LNCaP clone FGC (cell line): ENCODE measurements around the gene EZR.

Experiments used
- DNase-seq: peaks from one replicate; pipeline ENCODE4 v3.0.0-alpha.2; 2011; ENCODE audit warnings: low read depth
- H3K4me3 ChIP-seq: 2 replicates; pipeline ENCODE4 v1.5.1; 2011; ENCODE audit warnings: mild to moderate bottlenecking, low read depth, low read length, control low read depth
- TF ChIP-seq, protein P1 (sequence below): IDR thresholded peaks from 2 replicates; pipeline ENCODE4 v1.5.1; 2012; ENCODE audit warnings: mild to moderate bottlenecking; ENCODE audit not compliant: control insufficient read depth, insufficient read depth; ENCODE audit errors: extremely low read depth

The EZR gene

DNA sequence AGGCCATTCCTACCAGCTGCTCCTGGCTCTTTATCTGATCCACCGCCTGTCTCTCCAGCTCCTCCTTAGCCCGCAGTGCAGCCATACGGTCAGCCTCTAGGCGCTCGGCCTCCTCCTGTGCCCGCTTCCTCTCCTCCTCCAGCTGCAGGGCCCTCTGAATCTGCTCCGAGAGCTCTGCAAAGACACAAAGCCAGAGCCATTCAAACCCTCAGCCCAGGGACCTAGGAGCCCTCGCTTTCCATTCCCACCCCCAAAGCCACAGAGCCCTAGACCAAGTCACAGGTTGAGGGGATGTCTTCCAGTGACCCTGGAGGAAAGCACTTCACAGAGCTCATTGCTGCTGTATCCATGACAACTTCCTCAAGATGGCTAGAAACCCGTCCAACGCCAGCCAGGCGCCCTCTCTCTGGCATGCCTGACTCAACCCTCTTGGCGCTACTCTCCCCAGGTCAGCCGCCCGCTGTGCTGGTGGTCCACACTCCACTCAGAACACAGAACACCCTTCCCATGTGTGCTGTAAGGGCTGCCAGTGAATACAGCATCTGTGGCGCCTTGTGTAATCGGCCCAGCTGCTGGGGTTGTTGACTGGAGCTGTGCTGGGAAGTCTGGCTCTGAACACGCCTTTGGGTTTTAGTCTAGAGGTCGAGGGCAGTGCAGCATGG, 49.3 kb downstream of the EZR start:
- TF ChIP-seq, protein P1, sequence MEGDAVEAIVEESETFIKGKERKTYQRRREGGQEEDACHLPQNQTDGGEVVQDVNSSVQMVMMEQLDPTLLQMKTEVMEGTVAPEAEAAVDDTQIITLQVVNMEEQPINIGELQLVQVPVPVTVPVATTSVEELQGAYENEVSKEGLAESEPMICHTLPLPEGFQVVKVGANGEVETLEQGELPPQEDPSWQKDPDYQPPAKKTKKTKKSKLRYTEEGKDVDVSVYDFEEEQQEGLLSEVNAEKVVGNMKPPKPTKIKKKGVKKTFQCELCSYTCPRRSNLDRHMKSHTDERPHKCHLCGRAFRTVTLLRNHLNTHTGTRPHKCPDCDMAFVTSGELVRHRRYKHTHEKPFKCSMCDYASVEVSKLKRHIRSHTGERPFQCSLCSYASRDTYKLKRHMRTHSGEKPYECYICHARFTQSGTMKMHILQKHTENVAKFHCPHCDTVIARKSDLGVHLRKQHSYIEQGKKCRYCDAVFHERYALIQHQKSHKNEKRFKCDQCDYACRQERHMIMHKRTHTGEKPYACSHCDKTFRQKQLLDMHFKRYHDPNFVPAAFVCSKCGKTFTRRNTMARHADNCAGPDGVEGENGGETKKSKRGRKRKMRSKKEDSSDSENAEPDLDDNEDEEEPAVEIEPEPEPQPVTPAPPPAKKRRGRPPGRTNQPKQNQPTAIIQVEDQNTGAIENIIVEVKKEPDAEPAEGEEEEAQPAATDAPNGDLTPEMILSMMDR: no peak
- DNase-seq: no peak
- H3K4me3 ChIP-seq: no peak overlapping the region

DNA sequence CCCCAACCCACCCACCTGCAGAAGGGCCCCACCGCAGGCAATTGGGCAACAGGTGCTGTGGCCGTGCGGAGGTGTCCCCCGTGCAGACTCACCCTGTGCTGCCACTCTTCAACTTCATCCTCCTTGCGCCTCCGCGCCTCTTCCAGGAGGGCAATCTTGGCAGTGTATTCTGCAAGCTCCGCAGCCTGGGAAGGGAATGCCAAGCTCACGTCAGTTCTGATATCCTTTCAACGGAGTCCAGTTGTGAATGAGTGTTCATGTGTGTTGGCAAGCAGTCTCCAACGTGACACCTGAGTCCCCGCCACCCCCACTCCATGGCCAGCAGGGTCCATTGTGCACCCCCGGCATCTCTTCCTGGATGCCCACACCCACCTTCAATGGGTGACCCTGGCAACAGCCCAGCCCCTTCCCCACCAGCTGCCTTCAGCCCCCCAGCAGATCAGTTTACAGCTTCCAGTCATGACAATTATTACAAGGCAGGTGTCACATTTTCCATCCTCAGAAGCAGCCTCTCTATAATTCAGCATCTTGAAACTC, 49.9 kb downstream of the EZR start:
- TF ChIP-seq, protein P1: no peak
- no peak for DNase-seq
- H3K4me3 ChIP-seq: no peak overlapping the region

GRCh38 chr6:158768436-158768835, 50.7 kb downstream of the EZR start:
- TF ChIP-seq, protein P1: no peak
- H3K4me3 ChIP-seq: no peak overlapping the region
- no peak for DNase-seq

GRCh38 chr6:158767709-158768108, 51.5 kb downstream of the EZR start:
- H3K4me3 ChIP-seq: no peak overlapping the region
- no peak for DNase-seq
- TF ChIP-seq, protein P1: no peak

DNA sequence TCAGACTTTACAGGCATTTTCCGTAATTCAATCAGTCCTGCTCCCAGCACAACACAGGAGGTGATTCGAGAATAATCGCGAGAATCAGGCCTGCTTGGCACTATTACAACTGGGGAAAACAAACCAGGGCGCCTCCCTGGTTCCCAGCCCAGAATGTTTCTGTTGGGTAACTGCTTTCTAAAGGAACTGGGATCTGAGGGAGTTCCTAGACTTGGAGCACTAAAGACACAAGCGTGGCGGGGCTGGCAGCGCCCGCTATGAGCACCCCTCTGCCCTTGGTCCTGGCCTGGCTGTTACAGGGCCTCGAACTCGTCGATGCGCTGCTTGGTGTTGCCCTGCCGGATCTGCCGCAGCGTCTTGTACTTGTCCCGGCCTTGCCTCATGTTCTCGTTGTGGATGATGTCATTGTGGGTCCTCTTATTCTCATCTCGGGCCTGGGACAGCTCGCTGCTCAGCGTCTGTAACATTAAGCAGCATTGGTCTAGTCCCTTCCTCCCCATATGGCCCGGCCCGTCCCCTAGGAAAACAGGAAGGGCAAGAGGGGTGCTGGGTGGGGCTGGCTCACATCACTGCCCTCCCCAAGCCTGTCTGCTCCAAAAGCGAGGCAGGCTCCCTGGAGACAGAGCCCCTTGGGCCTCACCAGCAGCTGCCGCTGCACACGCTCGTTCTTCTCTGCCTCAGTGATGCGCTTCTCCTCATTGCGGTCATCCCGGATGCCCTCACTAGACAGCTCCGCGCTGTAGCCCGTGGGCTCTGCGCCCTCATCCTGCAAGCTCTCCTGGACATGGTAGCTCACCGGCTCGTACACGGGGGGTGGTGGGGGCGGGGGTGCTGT, 52.3 kb downstream of the EZR start:
- TF ChIP-seq, protein P1: no peak
- DNase-seq: no peak
- no peak overlapping the region for H3K4me3 ChIP-seq

DNA sequence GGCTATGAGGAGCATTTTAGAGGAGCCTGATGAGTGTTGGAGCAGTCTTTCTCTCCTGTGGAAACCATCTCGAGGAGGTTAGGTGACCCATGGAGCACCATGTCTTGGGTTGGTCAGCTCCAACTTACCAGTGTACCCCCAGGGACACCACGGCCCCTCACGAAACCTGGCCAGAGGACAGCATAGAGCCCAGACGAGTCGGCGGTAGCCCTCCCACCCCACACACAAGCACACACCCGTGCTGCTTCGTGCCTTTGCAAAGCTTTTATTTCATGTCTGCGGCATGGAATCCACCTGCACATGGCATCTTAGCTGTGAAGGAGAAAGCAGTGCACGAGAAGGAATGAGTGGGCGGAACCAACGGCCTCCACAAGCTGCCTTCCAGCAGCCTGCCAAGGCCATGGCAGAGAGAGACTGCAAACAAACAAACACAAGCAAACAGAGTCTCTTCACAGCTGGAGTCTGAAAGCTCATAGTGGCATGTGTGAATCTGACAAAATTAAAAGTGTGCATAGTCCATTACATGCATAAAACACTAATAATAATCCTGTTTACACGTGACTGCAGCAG, 53.6 kb downstream of the EZR start:
- no peak overlapping the region for H3K4me3 ChIP-seq
- TF ChIP-seq, protein P1: no peak
- no peak for DNase-seq
